ENCODE data around the gene NAV2.

NAV2 gene

DNA sequence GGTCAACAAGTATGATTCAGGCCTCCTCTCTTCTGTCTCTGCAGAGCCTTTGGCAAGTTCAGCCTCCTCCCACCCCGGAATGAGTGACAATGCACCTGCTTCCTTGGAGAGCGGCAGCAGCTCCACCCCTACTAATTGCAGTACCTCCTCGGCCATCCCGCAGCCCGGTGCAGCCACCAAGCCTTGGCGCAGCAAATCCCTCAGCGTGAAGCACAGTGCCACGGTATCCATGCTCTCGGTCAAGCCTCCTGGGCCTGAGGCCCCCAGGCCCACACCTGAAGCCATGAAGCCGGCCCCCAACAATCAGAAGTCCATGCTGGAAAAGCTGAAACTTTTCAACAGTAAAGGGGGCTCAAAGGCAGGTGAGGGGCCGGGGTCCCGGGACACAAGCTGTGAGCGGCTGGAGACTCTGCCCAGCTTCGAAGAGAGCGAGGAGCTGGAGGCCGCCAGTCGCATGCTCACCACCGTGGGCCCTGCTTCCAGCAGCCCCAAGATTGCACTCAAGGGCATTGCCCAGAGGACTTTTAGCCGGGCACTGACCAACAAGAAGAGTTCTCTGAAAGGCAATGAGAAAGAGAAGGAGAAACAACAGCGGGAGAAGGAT, 220.6 kb downstream of the NAV2 start:
- no peak overlapping the region for H3K23ac ChIP-seq (ENCODE audit: low read length)
- H2AFZ ChIP-seq (ENCODE audit: insufficient read depth, low read length, poor library complexity), result no peak overlapping the region
- no peaks in the 10 kb centered on the region for H3K27me3 ChIP-seq (ENCODE audit: insufficient read depth, low read length)
- H2AK5ac ChIP-seq (ENCODE audit: low read length), result peak overlapping the region; percentile 49
- no peak overlapping the region for H4K91ac ChIP-seq (ENCODE audit: low read depth, low read length)
- H3K36me3 ChIP-seq (ENCODE audit: control insufficient read depth in 1 of 2, insufficient read depth in 2 of 2, low read length in 2 of 2), result peaks cover 4 to 8% of the 10 kb centered on the region in 2 experiments
- peaks cover 2% of the 10 kb centered on the region for H3K79me2 ChIP-seq (ENCODE audit: control insufficient read depth, insufficient read depth, low read length, poor library complexity)
- DNase-seq, result no peak
- no peak overlapping the region for H4K12ac ChIP-seq (ENCODE audit: low read depth, low read length)
- H3K27ac ChIP-seq (ENCODE audit: low read depth, low read length), result no peak overlapping the region
- H3K14ac ChIP-seq (ENCODE audit: low read length), result peak overlapping the region; percentile 4
- no peak overlapping the region for H3K18ac ChIP-seq (ENCODE audit: low read length)
- peak overlapping the region; percentile 87 for H2BK12ac ChIP-seq (ENCODE audit: low read length)
- no CpG with 5 or more reads among the region's 20 CpGs for WGBS (ENCODE audit: extremely low coverage, insufficient coverage, insufficient read length)
- no peak overlapping the region for H4K8ac ChIP-seq (ENCODE audit: low read depth, low read length)
- H2BK5ac ChIP-seq (ENCODE audit: low read depth, low read length, poor library complexity), result no peak overlapping the region
- H3K9ac ChIP-seq (ENCODE audit: low read length), result no peak overlapping the region
- peaks cover 33% of the 10 kb centered on the region for H3K79me1 ChIP-seq (ENCODE audit: low read length)
- H2BK120ac ChIP-seq (ENCODE audit: insufficient read depth, low read length, poor library complexity), result no peak overlapping the region
- peaks cover 26 to 33% of the 10 kb centered on the region in 2 experiments for H3K4me1 ChIP-seq (ENCODE audit: control insufficient read depth in 1 of 2, insufficient read depth in 2 of 2, low read length in 2 of 2)
- no peak overlapping the region for H3K4me2 ChIP-seq (ENCODE audit: low read length)
- no peak overlapping the region for H3K4ac ChIP-seq (ENCODE audit: low read depth, low read length)
- no peak overlapping the region for H3K4me3 ChIP-seq (ENCODE audit: low read depth, low read length)
- no peaks in the 10 kb centered on the region for H3K9me3 ChIP-seq (ENCODE audit: insufficient read depth, low read depth, low read length)

DNA sequence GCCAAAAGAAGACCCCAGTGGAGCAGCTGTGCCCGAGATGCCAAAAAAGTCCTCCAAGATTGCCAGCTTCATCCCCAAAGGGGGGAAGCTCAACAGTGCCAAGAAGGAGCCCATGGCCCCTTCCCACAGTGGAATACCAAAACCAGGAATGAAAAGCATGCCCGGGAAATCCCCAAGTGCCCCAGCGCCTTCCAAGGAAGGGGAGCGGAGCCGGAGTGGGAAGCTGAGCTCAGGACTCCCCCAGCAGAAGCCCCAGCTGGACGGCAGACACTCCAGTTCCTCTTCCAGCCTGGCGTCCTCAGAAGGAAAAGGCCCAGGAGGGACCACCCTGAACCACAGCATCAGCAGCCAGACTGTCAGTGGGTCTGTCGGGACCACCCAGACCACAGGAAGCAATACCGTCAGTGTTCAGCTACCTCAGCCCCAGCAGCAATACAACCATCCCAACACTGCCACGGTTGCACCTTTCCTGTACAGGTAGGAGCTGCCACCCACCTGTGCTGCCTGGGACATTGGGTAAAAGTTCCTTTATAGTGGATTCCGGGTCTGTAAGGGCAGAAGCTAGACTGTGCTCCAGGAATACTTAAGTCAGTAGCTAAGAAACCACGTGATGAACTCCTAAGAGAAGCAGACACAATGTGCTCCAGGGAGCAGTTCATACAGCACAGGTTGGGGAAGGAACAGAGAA, 221.3 kb downstream of the NAV2 start:
- Histone ChIP-seq H3K18ac (ENCODE audit: low read length) (no peak overlapping the region), H3K4ac (ENCODE audit: low read depth, low read length) (peak overlapping the region; percentile 8), H4K8ac (ENCODE audit: low read depth, low read length) (no peak overlapping the region), H4K91ac (ENCODE audit: low read depth, low read length) (peak overlapping the region; percentile 45), H3K79me1 (ENCODE audit: low read length) (peaks cover 27% of the 10 kb centered on the region), H3K9ac (ENCODE audit: low read length) (no peak overlapping the region), H3K4me2 (ENCODE audit: low read length) (no peak overlapping the region), H3K14ac (ENCODE audit: low read length) (peak overlapping the region; percentile 19), H2AK5ac (ENCODE audit: low read length) (peak overlapping the region; percentile 78), H2BK5ac (ENCODE audit: low read depth, low read length, poor library complexity) (no peak overlapping the region), H3K27ac (ENCODE audit: low read depth, low read length) (no peak overlapping the region), H2AFZ (ENCODE audit: insufficient read depth, low read length, poor library complexity) (no peak overlapping the region), H4K12ac (ENCODE audit: low read depth, low read length) (no peak overlapping the region), H2BK12ac (ENCODE audit: low read length) (peak overlapping the region; percentile 87), H3K23ac (ENCODE audit: low read length) (no peak overlapping the region), H3K4me3 (ENCODE audit: low read depth, low read length) (no peak overlapping the region), H3K4me1 (ENCODE audit: control insufficient read depth in 1 of 2, insufficient read depth in 2 of 2, low read length in 2 of 2) (peaks cover 21 to 27% of the 10 kb centered on the region in 2 experiments), H3K9me3 (ENCODE audit: insufficient read depth, low read depth, low read length) (no peaks in the 10 kb centered on the region), H3K79me2 (ENCODE audit: control insufficient read depth, insufficient read depth, low read length, poor library complexity) (peaks cover 2% of the 10 kb centered on the region), H3K36me3 (ENCODE audit: control insufficient read depth in 1 of 2, insufficient read depth in 2 of 2, low read length in 2 of 2) (peaks cover 4 to 8% of the 10 kb centered on the region in 2 experiments), H2BK120ac (ENCODE audit: insufficient read depth, low read length, poor library complexity) (peak overlapping the region; percentile 10), H3K27me3 (ENCODE audit: insufficient read depth, low read length) (no peaks in the 10 kb centered on the region)
- no peak for DNase-seq
- no CpG with 5 or more reads among the region's 12 CpGs for WGBS (ENCODE audit: extremely low coverage, insufficient coverage, insufficient read length)

DNA sequence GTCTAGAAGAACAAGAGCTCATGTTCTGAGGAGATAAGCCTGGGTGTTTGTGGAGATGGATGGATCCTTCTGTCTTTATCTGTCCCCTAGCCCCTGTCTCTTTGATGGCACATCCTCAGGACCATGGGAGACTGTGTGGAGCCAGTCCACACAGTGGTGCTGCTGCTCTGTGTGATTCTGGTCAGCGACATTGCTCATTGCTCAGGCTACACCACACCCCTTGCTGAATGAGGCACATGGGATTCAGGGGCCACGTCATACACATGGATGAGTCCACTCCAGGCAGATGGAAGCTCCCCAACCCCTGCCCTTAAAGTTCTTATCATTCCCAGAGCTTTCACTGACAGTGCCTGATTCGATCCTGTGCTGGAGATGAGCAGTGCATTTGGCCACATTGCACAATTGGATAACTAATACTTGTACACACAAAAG, 222.2 kb downstream of the NAV2 start:
- peaks cover 25% of the 10 kb centered on the region for H3K79me1 ChIP-seq (ENCODE audit: low read length)
- H4K91ac ChIP-seq (ENCODE audit: low read depth, low read length), result peak overlapping the region; percentile 41
- no peak overlapping the region for H2AFZ ChIP-seq (ENCODE audit: insufficient read depth, low read length, poor library complexity)
- peaks cover 2% of the 10 kb centered on the region for H3K79me2 ChIP-seq (ENCODE audit: control insufficient read depth, insufficient read depth, low read length, poor library complexity)
- H3K23ac ChIP-seq (ENCODE audit: low read length), result no peak overlapping the region
- H2BK5ac ChIP-seq (ENCODE audit: low read depth, low read length, poor library complexity), result peak overlapping the region; percentile 34
- H3K4me1 ChIP-seq (ENCODE audit: control insufficient read depth in 1 of 2, insufficient read depth in 2 of 2, low read length in 2 of 2), result peaks cover 18 to 25% of the 10 kb centered on the region in 2 experiments
- H3K18ac ChIP-seq (ENCODE audit: low read length), result peak overlapping the region; percentile 32
- H4K8ac ChIP-seq (ENCODE audit: low read depth, low read length), result no peak overlapping the region
- peak overlapping the region; percentile 3 for H3K9ac ChIP-seq (ENCODE audit: low read length)
- no peak overlapping the region for H4K12ac ChIP-seq (ENCODE audit: low read depth, low read length)
- H3K9me3 ChIP-seq (ENCODE audit: insufficient read depth, low read depth, low read length), result no peaks in the 10 kb centered on the region
- no peak overlapping the region for H3K4me3 ChIP-seq (ENCODE audit: low read depth, low read length)
- H3K4ac ChIP-seq (ENCODE audit: low read depth, low read length), result no peak overlapping the region
- H2BK120ac ChIP-seq (ENCODE audit: insufficient read depth, low read length, poor library complexity), result peak overlapping the region; percentile 51
- DNase-seq, result no peak
- H3K36me3 ChIP-seq (ENCODE audit: control insufficient read depth in 1 of 2, insufficient read depth in 2 of 2, low read length in 2 of 2), result peaks cover 4 to 11% of the 10 kb centered on the region in 2 experiments
- no peak overlapping the region for H3K4me2 ChIP-seq (ENCODE audit: low read length)
- no peak overlapping the region for H2AK5ac ChIP-seq (ENCODE audit: low read length)
- WGBS (ENCODE audit: extremely low coverage, insufficient coverage, insufficient read length), result no CpG with 5 or more reads among the region's 3 CpGs
- H3K27ac ChIP-seq (ENCODE audit: low read depth, low read length), result peak overlapping the region; percentile 29
- peak overlapping the region; percentile 72 for H2BK12ac ChIP-seq (ENCODE audit: low read length)
- peak overlapping the region; percentile 63 for H3K14ac ChIP-seq (ENCODE audit: low read length)
- no peaks in the 10 kb centered on the region for H3K27me3 ChIP-seq (ENCODE audit: insufficient read depth, low read length)

DNA sequence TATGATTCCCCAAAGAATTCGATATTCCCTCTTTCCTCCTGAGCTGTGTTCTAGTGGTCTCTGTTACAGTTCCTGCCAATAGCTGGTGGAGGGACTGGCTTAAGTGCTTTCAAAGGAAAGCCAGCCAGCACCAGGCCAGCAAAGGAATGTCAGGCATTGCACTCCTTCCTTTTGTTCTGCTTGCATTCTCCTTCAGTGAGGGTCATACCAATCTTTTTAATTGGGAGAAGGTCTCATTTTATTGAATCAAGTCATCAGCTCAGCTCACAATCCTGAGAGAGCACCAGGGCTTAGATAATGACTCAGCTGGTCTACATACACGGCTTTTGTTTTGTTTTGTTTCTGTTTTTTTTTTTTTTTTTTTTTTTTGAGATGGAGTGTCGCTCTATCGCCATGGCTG, 222.9 kb downstream of the NAV2 start:
- Histone ChIP-seq H3K4me3 (ENCODE audit: low read depth, low read length) (no peak overlapping the region), H2BK12ac (ENCODE audit: low read length) (no peak overlapping the region), H2AK5ac (ENCODE audit: low read length) (no peak overlapping the region), H3K36me3 (ENCODE audit: control insufficient read depth in 1 of 2, insufficient read depth in 2 of 2, low read length in 2 of 2) (peaks cover 4 to 11% of the 10 kb centered on the region in 2 experiments), H3K9me3 (ENCODE audit: insufficient read depth, low read depth, low read length) (no peaks in the 10 kb centered on the region), H3K79me1 (ENCODE audit: low read length) (peaks cover 25% of the 10 kb centered on the region), H2AFZ (ENCODE audit: insufficient read depth, low read length, poor library complexity) (no peak overlapping the region), H3K4me1 (ENCODE audit: control insufficient read depth in 1 of 2, insufficient read depth in 2 of 2, low read length in 2 of 2) (peaks cover 18 to 24% of the 10 kb centered on the region in 2 experiments), H3K14ac (ENCODE audit: low read length) (no peak overlapping the region), H4K91ac (ENCODE audit: low read depth, low read length) (no peak overlapping the region), H3K9ac (ENCODE audit: low read length) (no peak overlapping the region), H3K18ac (ENCODE audit: low read length) (no peak overlapping the region), H2BK120ac (ENCODE audit: insufficient read depth, low read length, poor library complexity) (no peak overlapping the region), H3K79me2 (ENCODE audit: control insufficient read depth, insufficient read depth, low read length, poor library complexity) (peaks cover 2% of the 10 kb centered on the region), H2BK5ac (ENCODE audit: low read depth, low read length, poor library complexity) (no peak overlapping the region), H4K8ac (ENCODE audit: low read depth, low read length) (no peak overlapping the region), H3K27me3 (ENCODE audit: insufficient read depth, low read length) (no peaks in the 10 kb centered on the region), H3K4ac (ENCODE audit: low read depth, low read length) (no peak overlapping the region), H3K27ac (ENCODE audit: low read depth, low read length) (peak overlapping the region; percentile 38), H3K4me2 (ENCODE audit: low read length) (no peak overlapping the region), H3K23ac (ENCODE audit: low read length) (no peak overlapping the region), H4K12ac (ENCODE audit: low read depth, low read length) (no peak overlapping the region)
- WGBS (ENCODE audit: extremely low coverage, insufficient coverage, insufficient read length), result no CpG with 5 or more reads among the region's 4 CpGs
- DNase-seq, result peak; percentile 35 to 71

Measured in trophoblast cell (in vitro differentiated cells and primary cell).